Measurements from ENCODE around the gene SLCO2B1.

SLCO2B1 gene

GRCh38 chr11:75229466-75229865, 78.6 kb downstream of the SLCO2B1 start:
- no peak for DNase-seq

GRCh38 chr11:75230621-75231020, 79.7 kb downstream of the SLCO2B1 start:
- no peak for DNase-seq

GRCh38 chr11:75233754-75234172, 82.9 kb downstream of the SLCO2B1 start:
- no peak for DNase-seq

GRCh38 chr11:75236062-75236461, 85.2 kb downstream of the SLCO2B1 start:
- DNase-seq, result no peak

- no peak for DNase-seq
Measured at GRCh38 chr11:75237050-75237449, 86.1 kb downstream of the SLCO2B1 start.

- DNase-seq, result no peak
Measured at GRCh38 chr11:75238595-75239440, 87.9 kb downstream of the SLCO2B1 start.

GRCh38 chr11:75239531-75240290, 88.8 kb downstream of the SLCO2B1 start:
- no peak for DNase-seq

- peak in 1 of 4 experiments; percentile 16 for DNase-seq
Measured at GRCh38 chr11:75240311-75241035, 89.6 kb downstream of the SLCO2B1 start, which contains the start of gene TPBGL. TSS of gene TPBGL (plus strand) at chr11:75240774. CDS start at chr11:75241050, 276 bp downstream.

GRCh38 chr11:75241036-75241905, 90.4 kb downstream of the SLCO2B1 start:
- peak; percentile 76 to 86 (median 78) for DNase-seq

GRCh38 chr11:75241906-75242644, 91.2 kb downstream of the SLCO2B1 start:
- DNase-seq, result peak in 1 of 4 experiments; percentile 53

GRCh38 chr11:75242722-75243600, 92.1 kb downstream of the SLCO2B1 start:
- no peak for DNase-seq

- no peak for DNase-seq
Measured at GRCh38 chr11:75244052-75244814, 93.3 kb downstream of the SLCO2B1 start.

- DNase-seq, result no peak
Measured at GRCh38 chr11:75245356-75246005, 94.6 kb downstream of the SLCO2B1 start.

GRCh38 chr11:75246006-75246670, 95.2 kb downstream of the SLCO2B1 start:
- no peak for DNase-seq

- DNase-seq, result no peak
Measured at GRCh38 chr11:75246671-75247350, 95.9 kb downstream of the SLCO2B1 start.

GRCh38 chr11:75248924-75249256, 98.0 kb downstream of the SLCO2B1 start:
- DNase-seq, result no peak

GRCh38 chr11:75249704-75250103, 98.8 kb downstream of the SLCO2B1 start:
- DNase-seq, result no peak

GRCh38 chr11:75254326-75254725, 103.4 kb downstream of the SLCO2B1 start:
- DNase-seq, result no peak

Data from activated naive CD4-positive, alpha-beta T cell (primary cell).